B cell (primary cell): ENCODE measurements around the gene NUCB1. TPM values are rescaled to one million over a fixed set of nuclear protein-coding genes. Genes with fewer than 3 reads are reported as not detected.
"Not testable (repeated sequence)": the region's sequence is repeated elsewhere in the genome, so short reads cannot be mapped to it uniquely, and the experiment has no call there.

Source experiments
- ATAC-seq: fragments of 200-7000 bp; cut with Tn5 transposase; one replicate; pipeline ENCODE4 v1.10.0; 2021; ENCODE audit warnings: low read depth, mild to moderate bottlenecking, moderate number of reproducible peaks, moderate library complexity
- CTCF ChIA-PET: fragments of 350-600 bp; sonication (Branson Sonifier 250); formaldehyde crosslinking; loops from one replicate; lab custom pipeline; 2021; ENCODE audit warnings: antibody characterized with exemption, inconsistent platforms; lab: Charles Lee
- POLR2A ChIA-PET: fragments of 350-600 bp; sonication (Branson Sonifier 250); formaldehyde crosslinking; loops from one replicate; lab custom pipeline; 2021; ENCODE audit warnings: antibody characterized with exemption; lab: Charles Lee
- DNase-seq: peaks from one replicate; pipeline ENCODE4 v3.0.0; 2013
- H2AFZ ChIP-seq: 2 replicates; pipeline ENCODE4 v1.6.1; 2012; ENCODE audit warnings: mild to moderate bottlenecking, low read depth, low read length; ENCODE audit not compliant: insufficient read depth, poor library complexity, severe bottlenecking
- H3K27ac ChIP-seq, 2 donors: 1 replicate in 1 of 2; 2 replicates in 1 of 2; pipeline ENCODE4 v1.5.1; 2012 to 2013; ENCODE audit warnings: low read length in 2 of 2, mild to moderate bottlenecking in 2 of 2, moderate library complexity in 1 of 2
- H3K27me3 ChIP-seq, 4 experiments: fragments of 200-600 bp in 1 of 4; sonication (generic) in 1 of 4; replicated peaks in 1 of 4; 1 replicate in 2 of 4; 2 replicates in 2 of 4; pipeline versions ENCODE4 v1.6.1 to v1.7.0; 2013 to 2016; ENCODE audit warnings: low read length in 3 of 4, mild to moderate bottlenecking in 2 of 4, mixed read lengths in 1 of 4, moderate library complexity in 1 of 4; ENCODE audit not compliant: insufficient read depth in 4 of 4, control insufficient read depth in 3 of 4; ENCODE audit errors: control extremely low read depth in 1 of 4
- H3K36me3 ChIP-seq, 2 experiments: replicated peaks in 1 of 2; 1 replicate in 1 of 2; 2 replicates in 1 of 2; pipeline versions ENCODE4 v1.6.1 to v1.7.1; 2013; ENCODE audit warnings: low read length in 1 of 2; ENCODE audit not compliant: insufficient read depth in 2 of 2, control insufficient read depth in 1 of 2; ENCODE audit errors: control extremely low read depth in 1 of 2, extremely low read depth in 1 of 2
- H3K4me1 ChIP-seq, 2 donors: fragments of 200-600 bp in 1 of 2; sonication (generic) in 1 of 2; 1 replicate in 1 of 2; 2 replicates in 1 of 2; pipeline versions ENCODE4 v1.5.1 to v1.6.1; 2013 to 2017; ENCODE audit warnings: low read length in 2 of 2; ENCODE audit not compliant: control insufficient read depth in 2 of 2, insufficient read depth in 2 of 2
- H3K4me2 ChIP-seq: replicated peaks from 2 replicates; pipeline ENCODE3; 2012; ENCODE audit warnings: mild to moderate bottlenecking, low read depth, low read length; ENCODE audit not compliant: poor library complexity, severe bottlenecking
- H3K4me3 ChIP-seq, 5 experiments: fragments of 200-600 bp in 1 of 5; sonication (generic) in 1 of 5; 1 replicate in 3 of 5; 2 replicates in 2 of 5; pipeline versions ENCODE4 v1.5.1 to v1.7.0; 2011 to 2016; ENCODE audit warnings: low read length in 4 of 5, mild to moderate bottlenecking in 4 of 5, low read depth in 2 of 5, control low read depth in 1 of 5, moderate library complexity in 1 of 5; ENCODE audit not compliant: insufficient read depth in 1 of 5; ENCODE audit errors: control extremely low read depth in 1 of 5, extremely low read depth in 1 of 5
- H3K79me2 ChIP-seq: fragments of 200-600 bp; sonication (generic); one replicate; pipeline ENCODE4 v1.6.0; 2016; ENCODE audit warnings: low read length; ENCODE audit not compliant: control insufficient read depth, insufficient read depth
- H3K9ac ChIP-seq: fragments of 200-600 bp; sonication (generic); 2 replicates; pipeline ENCODE4 v1.6.1; 2017; ENCODE audit warnings: mild to moderate bottlenecking, low read length, moderate library complexity
- H3K9me3 ChIP-seq, 3 donors: one replicate each; pipeline versions ENCODE4 v1.6.1 to v1.7.1; 2013; ENCODE audit warnings: low read length in 2 of 3; ENCODE audit not compliant: control insufficient read depth in 2 of 3, insufficient read depth in 1 of 3; ENCODE audit errors: control extremely low read depth in 1 of 3
- H4K20me1 ChIP-seq: 2 replicates; pipeline ENCODE4 v1.6.0; 2012; ENCODE audit warnings: mild to moderate bottlenecking, low read length; ENCODE audit not compliant: insufficient read depth, control insufficient read depth, poor library complexity, severe bottlenecking
- H3K27ac Mint-ChIP-seq: one replicate; pipeline ENCODE4 v1.8.0; 2021; ENCODE audit warnings: mixed read lengths
- H3K27me3 Mint-ChIP-seq: one replicate; pipeline ENCODE4 v1.8.0; 2021; ENCODE audit warnings: mixed read lengths
- H3K4me1 Mint-ChIP-seq: one replicate; pipeline ENCODE4 v1.8.0; 2021; ENCODE audit warnings: mixed read lengths
- H3K4me3 Mint-ChIP-seq: one replicate; pipeline ENCODE4 v1.8.0; 2021; ENCODE audit warnings: mixed read lengths
- H3K9me3 Mint-ChIP-seq: one replicate; pipeline ENCODE4 v1.8.0; 2022; ENCODE audit warnings: mixed read lengths; ENCODE audit not compliant: insufficient read depth
- CTCF ChIP-seq: fragments of 200-600 bp; IDR thresholded peaks from one replicate; pipeline ENCODE4 v1.8.0; 2022; ENCODE audit warnings: antibody characterized with exemption, mild to moderate bottlenecking
- EZH2 ChIP-seq: IDR thresholded peaks from 2 replicates; pipeline ENCODE4 v1.6.1; 2012; ENCODE audit warnings: borderline replicate concordance, low read depth, mild to moderate bottlenecking, moderate library complexity, low read length; ENCODE audit not compliant: insufficient read depth, poor library complexity, severe bottlenecking
- WGBS: methylation state at CpG from one replicate; pipeline ENCODE4 v1.1.5; 2013; ENCODE audit warnings: missing lambda C conversion rate; ENCODE audit not compliant: insufficient coverage; 5-methylcytosine and 5-hydroxymethylcytosine counted together
- intact Hi-C: fragments of 100-400 bp; cut with micrococcal nuclease; formaldehyde crosslinking; loops from one replicate; pipeline ENCODE4 v1.10.0; 2022
- polyA plus RNA-seq: library from polyadenylated mRNA; depleted of rRNA; stranded (reverse); fragments of >200 nt; gene quantifications from 2 replicates; pipeline ENCODE4 v1.2.3, GENCODE V29; 2012
- total RNA-seq, 2 donors: library from RNA; stranded (reverse); fragments of 120-200 nt in 1 of 2; gene quantifications; 1 replicate in 1 of 2; 2 replicates in 1 of 2; pipeline versions ENCODE4 v1.2.3 to v1.2.4, GENCODE V29; 2013 to 2022

The NUCB1 gene
- total and polyA plus RNA-seq, 2 donors (not counting 1 experiment from before 2014, with no cell fraction given), result 118 to 134 TPM

DNA sequence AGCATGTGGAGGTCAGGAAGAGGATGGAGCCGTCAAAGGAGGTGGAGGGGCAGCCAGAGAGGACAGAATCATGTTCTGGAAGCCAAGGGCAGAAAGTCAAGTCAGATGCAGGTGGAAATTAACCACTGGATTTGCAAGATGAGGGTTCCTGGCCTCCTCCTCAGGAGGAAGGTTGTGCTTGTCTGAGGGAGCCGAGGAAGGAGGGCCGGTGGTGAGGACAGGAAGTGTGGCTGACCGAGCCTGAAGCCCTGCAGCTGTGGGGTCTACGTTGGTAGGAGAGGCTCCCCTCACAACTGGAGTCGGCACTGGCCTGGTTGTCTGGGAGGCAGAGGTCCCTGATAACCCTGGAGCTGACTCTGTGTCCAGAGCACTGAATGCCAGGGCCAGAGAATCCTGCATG is 18.0 kb downstream of the NUCB1 start:
- Histone ChIP-seq H2AFZ (no peak overlapping the region), H3K79me2 (no peaks in the 10 kb centered on the region), H3K4me2 (no peak overlapping the region), H3K9ac (no peak overlapping the region), H3K36me3 (peaks cover 0 to 47% of the 10 kb centered on the region in 2 experiments), H3K4me1 (peaks cover 5 to 6% of the 10 kb centered on the region in 2 donors), H4K20me1 (no peaks in the 10 kb centered on the region), H3K27ac (peak overlapping the region in 1 of 2 donors; percentile 26), H3K4me3 (no peak overlapping the region), H3K27me3 (no peaks in the 10 kb centered on the region), H3K9me3 (peaks cover 0 to 3% (median 0%) of the 10 kb centered on the region in 3 donors)
- DNase-seq (no peak), ATAC-seq (no peak)
- no peaks in the 10 kb centered on the region for H3K27me3 Mint-ChIP-seq
- H3K27ac Mint-ChIP-seq, result peak overlapping the region; percentile 37
- intact Hi-C loops, result no loop called here
- H3K4me3 Mint-ChIP-seq, result no peak overlapping the region
- TF ChIP-seq EZH2 (no peak), CTCF (no peak)
- H3K4me1 Mint-ChIP-seq, result peaks cover 11% of the 10 kb centered on the region
- WGBS, result 43% methylated on average over 5 of the region's 6 CpGs
- ChIA-PET POLR2A (interaction anchor here (0.7 kb wide), 1 partner anchor 10 kb away, joined by 4 read pairs; no protein-coding TSS in a partner anchor), CTCF (interaction anchor here (1.2 kb wide), 1 partner anchor 18 kb away, joined by 3 read pairs; the partner anchor contains the start of gene NUCB1)
- H3K9me3 Mint-ChIP-seq, result no peaks in the 10 kb centered on the region

DNA sequence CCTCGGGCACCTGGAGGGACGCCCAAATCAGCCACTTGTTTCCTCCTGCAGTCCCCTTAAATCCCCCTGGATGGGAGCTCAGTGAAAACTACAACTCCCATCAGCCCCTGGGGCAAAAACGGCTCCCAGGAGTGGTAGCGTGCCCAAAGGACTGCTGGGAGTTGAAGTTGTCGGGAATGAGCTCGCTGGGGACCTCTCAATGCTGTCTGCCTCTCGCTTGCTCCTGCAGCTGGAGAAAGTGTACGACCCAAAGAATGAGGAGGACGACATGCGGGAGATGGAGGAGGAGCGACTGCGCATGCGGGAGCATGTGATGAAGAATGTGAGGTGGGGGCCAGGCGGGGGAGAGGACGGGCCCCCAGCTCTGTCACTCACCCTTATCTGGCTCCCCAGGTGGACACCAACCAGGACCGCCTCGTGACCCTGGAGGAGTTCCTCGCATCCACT is 18.7 kb downstream of the NUCB1 start:
- ChIA-PET CTCF (no interaction called here), POLR2A (interaction anchor here (0.6 kb wide), 1 partner anchor 43 kb away, joined by 3 read pairs; no protein-coding TSS in a partner anchor)
- H3K4me3 ChIP-seq, result no peak overlapping the region
- H3K36me3 ChIP-seq, result peaks cover 0 to 41% of the 10 kb centered on the region in 2 experiments
- no peak overlapping the region for H3K27ac Mint-ChIP-seq
- H3K4me2 ChIP-seq, result no peak overlapping the region
- H3K27ac ChIP-seq, result no peak overlapping the region
- no peaks in the 10 kb centered on the region for H3K27me3 Mint-ChIP-seq
- peaks cover 11% of the 10 kb centered on the region for H3K4me1 Mint-ChIP-seq
- H3K9me3 ChIP-seq, result no peaks in the 10 kb centered on the region
- no peaks in the 10 kb centered on the region for H3K79me2 ChIP-seq
- intact Hi-C loops, result no loop called here
- ATAC-seq (no peak), DNase-seq (no peak)
- no peaks in the 10 kb centered on the region for H3K27me3 ChIP-seq
- TF ChIP-seq EZH2 (no peak), CTCF (no peak)
- no peak overlapping the region for H2AFZ ChIP-seq
- H3K4me1 ChIP-seq, result peaks cover 5 to 6% of the 10 kb centered on the region in 2 donors
- no peaks in the 10 kb centered on the region for H4K20me1 ChIP-seq
- H3K9me3 Mint-ChIP-seq, result no peaks in the 10 kb centered on the region
- no peak overlapping the region for H3K4me3 Mint-ChIP-seq
- H3K9ac ChIP-seq, result no peak overlapping the region
- WGBS, result 86% methylated on average over 9 of the region's 18 CpGs

DNA sequence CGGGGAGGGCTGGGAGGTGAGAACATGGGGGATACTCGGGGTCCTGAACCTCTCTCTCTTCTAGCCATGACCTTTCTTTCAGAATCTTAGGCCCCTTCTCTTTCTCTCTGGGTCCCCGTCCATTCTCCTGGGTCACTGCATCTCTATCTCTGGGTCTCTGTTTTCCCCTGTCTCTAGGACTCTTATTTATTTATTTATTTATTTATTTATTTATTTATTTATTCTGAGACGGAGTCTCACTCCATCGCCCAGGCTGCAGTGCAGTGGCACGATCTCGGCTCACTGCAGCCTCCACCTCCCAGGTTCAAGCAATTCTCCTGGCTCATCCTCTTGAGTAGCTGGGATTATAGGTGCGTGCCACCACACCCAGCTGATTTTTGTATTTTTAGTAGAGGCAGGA is 19.2 kb downstream of the NUCB1 start:
- H4K20me1 ChIP-seq, DNase-seq, H3K9me3 ChIP-seq, H3K27ac ChIP-seq, H3K27me3 Mint-ChIP-seq, H3K27me3 ChIP-seq, intact Hi-C loops, H3K4me3 Mint-ChIP-seq, H2AFZ ChIP-seq, POLR2A ChIA-PET, H3K9ac ChIP-seq, H3K4me3 ChIP-seq, H3K9me3 Mint-ChIP-seq, H3K79me2 ChIP-seq, H3K27ac Mint-ChIP-seq, H3K4me2 ChIP-seq, H3K4me1 ChIP-seq, ATAC-seq: not testable (repeated sequence)
- CTCF ChIA-PET, result interaction anchor here (0.8 kb wide), 1 partner anchor 77 kb away, joined by 4 read pairs; no protein-coding TSS in a partner anchor
- WGBS, result no CpG with 5 or more reads among the region's 8 CpGs
- H3K4me1 Mint-ChIP-seq, result peaks cover 11% of the 10 kb centered on the region
- peaks cover 0 to 39% of the 10 kb centered on the region in 2 experiments for H3K36me3 ChIP-seq
